GM18519 (cell line): Measurements from ENCODE around the gene UBASH3B.
A peak's percentile ranks its signal among the peaks of the same experiment; 100 is the strongest.

ENCODE experiments used
- ATAC-seq: cut with Tn5 transposase; IDR thresholded peaks from one replicate; pipeline ENCODE4 v1.9.1; 2021; ENCODE audit warnings: mild to moderate bottlenecking, moderate library complexity; ENCODE audit not compliant: unreplicated experiment, low FRiP score

The UBASH3B gene

GRCh38 chr11:122673701-122674100 lies 18.2 kb downstream of the UBASH3B start:
- ATAC-seq = no peak

- no peak for ATAC-seq
Measured at GRCh38 chr11:122676638-122677037, 21.1 kb downstream of the UBASH3B start.

- no peak for ATAC-seq
Measured at GRCh38 chr11:122677256-122677655, 21.7 kb downstream of the UBASH3B start.

- ATAC-seq = no peak
Measured at GRCh38 chr11:122678406-122678805, 22.9 kb downstream of the UBASH3B start.

GRCh38 chr11:122679466-122679865 lies 23.9 kb downstream of the UBASH3B start:
- ATAC-seq = no peak

GRCh38 chr11:122681070-122681469 lies 25.5 kb downstream of the UBASH3B start:
- no peak for ATAC-seq

- no peak for ATAC-seq
Measured at GRCh38 chr11:122681735-122682134, 26.2 kb downstream of the UBASH3B start.

- ATAC-seq = no peak
Measured at GRCh38 chr11:122682464-122682863, 26.9 kb downstream of the UBASH3B start.

- no peak for ATAC-seq
Measured at GRCh38 chr11:122685041-122685440, 29.5 kb downstream of the UBASH3B start.

GRCh38 chr11:122686111-122686510 lies 30.6 kb downstream of the UBASH3B start:
- no peak for ATAC-seq

GRCh38 chr11:122690384-122690783 lies 34.9 kb downstream of the UBASH3B start:
- ATAC-seq = no peak

GRCh38 chr11:122690801-122691548 lies 35.5 kb downstream of the UBASH3B start:
- no peak for ATAC-seq

- no peak for ATAC-seq
Measured at GRCh38 chr11:122691549-122692150, 36.1 kb downstream of the UBASH3B start.

- ATAC-seq = no peak
Measured at GRCh38 chr11:122692444-122692843, 36.9 kb downstream of the UBASH3B start.

GRCh38 chr11:122695076-122695615 lies 39.6 kb downstream of the UBASH3B start:
- ATAC-seq = no peak

- peak; percentile 49 for ATAC-seq
Measured at GRCh38 chr11:122696662-122697061, 41.1 kb downstream of the UBASH3B start.

- peak; percentile 93 for ATAC-seq
Measured at GRCh38 chr11:122697636-122698167, 42.2 kb downstream of the UBASH3B start.

- ATAC-seq = no peak
Measured at GRCh38 chr11:122698392-122698791, 42.9 kb downstream of the UBASH3B start.

GRCh38 chr11:122700666-122701065 lies 45.1 kb downstream of the UBASH3B start:
- no peak for ATAC-seq

GRCh38 chr11:122701143-122701542 lies 45.6 kb downstream of the UBASH3B start:
- no peak for ATAC-seq

GRCh38 chr11:122703541-122704272 lies 48.2 kb downstream of the UBASH3B start:
- ATAC-seq = no peak
